SK-N-SH (cell line): Measurements from ENCODE around the gene TTC16. TPM values are rescaled to one million over a fixed set of nuclear protein-coding genes. Genes with fewer than 3 reads are reported as not detected.
A peak's percentile ranks its signal among the peaks of the same experiment; 100 is the strongest.

ENCODE experiments used
- CTCF ChIA-PET: fragments of 300-600, 350-600 bp; formaldehyde crosslinking; extraction: SDS; loops from one replicate; lab custom pipeline; 2021; lab: Yijun Ruan, JAX
- POLR2A ChIA-PET: fragments of 350-600 bp; sonication (Branson Sonifier 250); formaldehyde crosslinking; extraction: SDS; loops from one replicate; lab custom pipeline; 2020; ENCODE audit warnings: antibody characterized with exemption, inconsistent platforms; lab: Yijun Ruan, JAX
- DNase-seq: peaks from one replicate; pipeline ENCODE4 v3.0.0; 2012
- H2AFZ ChIP-seq: fragments of 200-600 bp; sonication (generic); 2 replicates; pipeline ENCODE4 v1.8.1; 2016; ENCODE audit warnings: antibody characterized with exemption, mild to moderate bottlenecking, low read depth
- H3F3A ChIP-seq: fragments of 200-600 bp; sonication (generic); replicated peaks from 2 replicates; pipeline ENCODE3; 2016; ENCODE audit warnings: antibody characterized with exemption, mild to moderate bottlenecking; ENCODE audit not compliant: insufficient read depth
- H3K27ac ChIP-seq, 2 experiments: fragments of 200-500 bp in 1 of 2; fragments of 200-600 bp in 1 of 2; sonication (Bioruptor generic) in 1 of 2; sonication (generic), shearing (Covaris generic) in 1 of 2; 2 replicates each; pipeline versions ENCODE4 v1.5.1 to v1.6.1; 2014 to 2016; ENCODE audit warnings: low read depth in 2 of 2, inconsistent platforms in 1 of 2, low read length in 1 of 2, mild to moderate bottlenecking in 1 of 2, mixed read lengths in 1 of 2
- H3K27me3 ChIP-seq: fragments of 200-600 bp; sonication (generic), shearing (Covaris generic); 2 replicates; pipeline ENCODE4 v1.6.1; 2016; ENCODE audit warnings: mixed run types; ENCODE audit not compliant: insufficient read depth
- H3K36me3 ChIP-seq, 2 experiments: fragments of 200-500 bp in 1 of 2; fragments of 200-600 bp in 1 of 2; sonication (Bioruptor generic) in 1 of 2; sonication (generic) in 1 of 2; replicated peaks in 1 of 2; 2 replicates each; pipeline versions ENCODE3 to v1.5.1; 2014 to 2016; ENCODE audit warnings: low read length in 1 of 2, mild to moderate bottlenecking in 1 of 2; ENCODE audit not compliant: insufficient read depth in 2 of 2, control insufficient read depth in 1 of 2
- H3K4me1 ChIP-seq, 2 experiments: fragments of 200-500 bp in 1 of 2; fragments of 200-600 bp in 1 of 2; sonication (Bioruptor generic) in 1 of 2; sonication (generic), shearing (Covaris generic) in 1 of 2; 2 replicates each; pipeline versions ENCODE4 v1.5.1 to v1.6.1; 2014 to 2016; ENCODE audit warnings: low read depth in 1 of 2, low read length in 1 of 2, mixed run types in 1 of 2; ENCODE audit not compliant: insufficient read depth in 2 of 2, control insufficient read depth in 1 of 2
- H3K4me2 ChIP-seq: fragments of 200-600 bp; sonication (generic), shearing (Covaris generic); 2 replicates; pipeline ENCODE4 v1.6.1; 2017; ENCODE audit warnings: mixed run types
- H3K4me3 ChIP-seq, 2 experiments: fragments of 200-500 bp in 1 of 2; fragments of 200-600 bp in 1 of 2; sonication (Bioruptor generic) in 1 of 2; sonication (generic), shearing (Covaris generic) in 1 of 2; 2 replicates each; pipeline versions ENCODE4 v1.5.1 to v1.8.1; 2014 to 2016; ENCODE audit warnings: low read depth in 2 of 2, inconsistent platforms in 1 of 2, low read length in 1 of 2, mild to moderate bottlenecking in 1 of 2, mixed read lengths in 1 of 2, moderate library complexity in 1 of 2
- H3K79me2 ChIP-seq: fragments of 200-600 bp; sonication (generic); 2 replicates; pipeline ENCODE4 v1.8.1; 2017; ENCODE audit warnings: mild to moderate bottlenecking; ENCODE audit not compliant: insufficient read depth
- H3K9ac ChIP-seq: fragments of 200-600 bp; sonication (generic); 2 replicates; pipeline ENCODE4 v1.6.1; 2017; ENCODE audit warnings: mixed run types
- H3K9me2 ChIP-seq: fragments of 200-600 bp; sonication (generic); 2 replicates; pipeline ENCODE4 v1.6.1; 2017; ENCODE audit warnings: mixed run types
- H3K9me3 ChIP-seq: fragments of 200-600 bp; sonication (generic); 2 replicates; pipeline ENCODE4 v1.6.1; 2017; ENCODE audit warnings: mixed run types, mild to moderate bottlenecking, moderate library complexity
- H4K20me1 ChIP-seq: fragments of 200-600 bp; sonication (generic); 2 replicates; pipeline ENCODE4 v1.6.1; 2017; ENCODE audit warnings: mild to moderate bottlenecking, mixed run types; ENCODE audit not compliant: insufficient read depth
- EP300 ChIP-seq, 2 experiments: IDR thresholded peaks; 2 replicates each; pipeline versions ENCODE4 v1.4.0 to v1.6.1; 2012; ENCODE audit warnings: borderline replicate concordance in 1 of 2, low read depth in 1 of 2, low read length in 1 of 2
- EZH2phosphoT487 ChIP-seq: fragments of 200-600 bp; sonication (generic); IDR thresholded peaks from 2 replicates; pipeline ENCODE4 v1.6.1; 2017; ENCODE audit warnings: low read depth, mixed run types, mild to moderate bottlenecking, antibody characterized with exemption, moderate library complexity, borderline replicate concordance
- FOSL2 ChIP-seq: IDR thresholded peaks from 2 replicates; pipeline ENCODE4 v1.4.0; 2012; ENCODE audit warnings: low read depth, mild to moderate bottlenecking, moderate library complexity, borderline replicate concordance
- FOXJ3 ChIP-seq: sonication (generic); formaldehyde crosslinking; IDR thresholded peaks from 2 replicates; pipeline ENCODE4 v1.5.1; 2020; ENCODE audit warnings: mild to moderate bottlenecking, missing genetic modification reagents
- MEF2A ChIP-seq: IDR thresholded peaks from 2 replicates; pipeline ENCODE4 v1.4.0; 2012; ENCODE audit warnings: low read depth, borderline replicate concordance
- MXI1 ChIP-seq: IDR thresholded peaks from 2 replicates; pipeline ENCODE4 v1.6.1; 2012; ENCODE audit warnings: mild to moderate bottlenecking, low read depth, low read length, improper control_type of control experiment
- NFIC ChIP-seq: IDR thresholded peaks from 2 replicates; pipeline ENCODE4 v1.4.0; 2012; ENCODE audit warnings: borderline replicate concordance
- POLR2AphosphoS5 ChIP-seq: IDR thresholded peaks from 2 replicates; pipeline ENCODE4 v1.6.1; 2012; ENCODE audit warnings: low read depth, low read length
- RAD21 ChIP-seq: IDR thresholded peaks from 2 replicates; pipeline ENCODE4 v1.6.1; 2012; ENCODE audit warnings: mild to moderate bottlenecking, low read length
- RCOR1 ChIP-seq: fragments of 150-350 bp; IDR thresholded peaks from 2 replicates; pipeline ENCODE4 v1.6.1; 2017; ENCODE audit warnings: antibody characterized with exemption, low read length
- RFX5 ChIP-seq: IDR thresholded peaks from 2 replicates; pipeline ENCODE4 v1.6.1; 2012; ENCODE audit warnings: mild to moderate bottlenecking, improper control_type of control experiment, low read length
- RXRA ChIP-seq: IDR thresholded peaks from 2 replicates; pipeline ENCODE4 v1.4.0; 2012; ENCODE audit warnings: low read depth, mild to moderate bottlenecking, borderline replicate concordance
- SIN3A ChIP-seq: IDR thresholded peaks from 2 replicates; pipeline ENCODE4 v1.6.1; 2012; ENCODE audit warnings: low read depth, mild to moderate bottlenecking, low read length, moderate library complexity, borderline replicate concordance
- SMC3 ChIP-seq: IDR thresholded peaks from 2 replicates; pipeline ENCODE4 v1.6.1; 2012; ENCODE audit warnings: low read depth, low read length, improper control_type of control experiment
- TAF1 ChIP-seq: IDR thresholded peaks from 2 replicates; pipeline ENCODE4 v1.6.1; 2012; ENCODE audit warnings: low read depth, mild to moderate bottlenecking, low read length, moderate library complexity, borderline replicate concordance
- USF2 ChIP-seq: fragments of 150-350 bp; IDR thresholded peaks from 2 replicates; pipeline ENCODE4 v1.6.1; 2017; ENCODE audit warnings: antibody characterized with exemption, low read length, low read depth, borderline replicate concordance
- YY1 ChIP-seq: IDR thresholded peaks from 2 replicates; pipeline ENCODE4 v1.4.0; 2012; ENCODE audit warnings: low read depth, mild to moderate bottlenecking
- ZBTB33 ChIP-seq: IDR thresholded peaks from 2 replicates; pipeline ENCODE4 v1.4.0; 2012; ENCODE audit warnings: low read depth, borderline replicate concordance
- WGBS: methylation state at CpG from one replicate; pipeline ENCODE4 v1.1.6; 2017; ENCODE audit warnings: low lambda C conversion rate; 5-methylcytosine and 5-hydroxymethylcytosine counted together
- polyA plus RNA-seq, 3 experiments: library from polyadenylated mRNA; depleted of rRNA; stranded (reverse); fragments of >200 nt; gene quantifications; 2 replicates each; pipeline ENCODE4 v1.2.3, GENCODE V29; 2012

Gene TTC16
- polyA plus RNA-seq, 1 of the 3 experiments (the other 2 are of a cell fraction): 0.05 TPM

- peaks cover 0 to 15% of the 10 kb centered on the region in 2 experiments; a peak in 1 of 4 replicates for H3K4me1 ChIP-seq
- ChIA-PET POLR2A (no interaction called here), CTCF (interaction anchor here (1.9 kb wide), 1 partner anchor 22 kb away, joined by 7 read pairs; the partner anchor contains the start of gene TOR2A)
- WGBS: 92% methylated on average over 11 of the region's 11 CpGs
- H4K20me1 ChIP-seq: no peaks in the 10 kb centered on the region
- H3K9me3 ChIP-seq: no peaks in the 10 kb centered on the region
- no peak overlapping the region for H3K4me2 ChIP-seq
- H2AFZ ChIP-seq: no peak overlapping the region
- no peak for DNase-seq
- no peaks in the 10 kb centered on the region for H3K36me3 ChIP-seq
- no peaks in the 10 kb centered on the region for H3F3A ChIP-seq
- no peak overlapping the region for H3K27ac ChIP-seq
- H3K9ac ChIP-seq: no peak overlapping the region
- peaks cover 13% of the 10 kb centered on the region; the same call in 1 of the 2 replicates for H3K79me2 ChIP-seq
- H3K9me2 ChIP-seq: no peaks in the 10 kb centered on the region
- no peaks in the 10 kb centered on the region for H3K27me3 ChIP-seq
- H3K4me3 ChIP-seq: no peak overlapping the region
- TF ChIP-seq RCOR1 (no peak), RAD21 (no peak)
These were observed 3.5 kb upstream of the TTC16 start for GRCh38 chr9:127712371-127712770.

DNA sequence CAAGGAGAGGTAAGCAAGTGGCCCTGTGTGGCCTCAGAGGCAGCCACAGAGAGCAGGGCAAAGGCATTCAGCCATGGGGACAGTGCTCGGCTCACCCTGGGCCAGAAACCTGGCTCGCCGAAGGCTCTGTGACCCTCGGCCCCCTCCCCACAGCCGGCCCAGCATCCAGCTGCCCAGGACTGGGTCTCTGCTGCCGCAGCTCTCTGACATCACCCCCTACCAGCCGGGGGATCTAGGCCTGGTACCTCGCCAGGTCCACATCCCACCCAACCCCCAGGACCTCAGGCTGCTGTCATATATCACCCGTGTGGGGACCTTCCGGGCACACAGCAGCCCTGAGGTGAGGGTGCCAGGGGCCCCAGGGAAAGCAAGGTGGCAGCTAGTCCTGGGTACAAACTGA is 3.0 kb upstream of the TTC16 start:
- no peaks in the 10 kb centered on the region for H3K36me3 ChIP-seq
- TF ChIP-seq USF2 (no peak), EZH2phosphoT487 (no peak)
- TF ChIP-seq, all 33 proteins: peak for 0
- H3K27me3 ChIP-seq: no peaks in the 10 kb centered on the region
- H4K20me1 ChIP-seq: no peaks in the 10 kb centered on the region
- ChIA-PET POLR2A (no interaction called here), CTCF (interaction anchor here (1.0 to 1.9 kb wide), 2 partner anchors 22 to 126 kb away, joined by 3 to 7 read pairs; partner anchors contain the start of gene TOR2A)
- no peak overlapping the region for H3K4me3 ChIP-seq
- no peaks in the 10 kb centered on the region for H3K9me2 ChIP-seq
- H3K27ac ChIP-seq: no peak overlapping the region
- no peaks in the 10 kb centered on the region for H3F3A ChIP-seq
- H3K9ac ChIP-seq: no peak overlapping the region
- H3K9me3 ChIP-seq: no peaks in the 10 kb centered on the region
- WGBS: 80% methylated on average over 1 of the region's 10 CpGs
- H2AFZ ChIP-seq: no peak overlapping the region
- no peak overlapping the region for H3K4me2 ChIP-seq
- H3K4me1 ChIP-seq: peaks cover 0 to 15% of the 10 kb centered on the region in 2 experiments; a peak in 1 of 4 replicates
- peaks cover 13% of the 10 kb centered on the region; the same call in 1 of the 2 replicates for H3K79me2 ChIP-seq
- no peak for DNase-seq

DNA sequence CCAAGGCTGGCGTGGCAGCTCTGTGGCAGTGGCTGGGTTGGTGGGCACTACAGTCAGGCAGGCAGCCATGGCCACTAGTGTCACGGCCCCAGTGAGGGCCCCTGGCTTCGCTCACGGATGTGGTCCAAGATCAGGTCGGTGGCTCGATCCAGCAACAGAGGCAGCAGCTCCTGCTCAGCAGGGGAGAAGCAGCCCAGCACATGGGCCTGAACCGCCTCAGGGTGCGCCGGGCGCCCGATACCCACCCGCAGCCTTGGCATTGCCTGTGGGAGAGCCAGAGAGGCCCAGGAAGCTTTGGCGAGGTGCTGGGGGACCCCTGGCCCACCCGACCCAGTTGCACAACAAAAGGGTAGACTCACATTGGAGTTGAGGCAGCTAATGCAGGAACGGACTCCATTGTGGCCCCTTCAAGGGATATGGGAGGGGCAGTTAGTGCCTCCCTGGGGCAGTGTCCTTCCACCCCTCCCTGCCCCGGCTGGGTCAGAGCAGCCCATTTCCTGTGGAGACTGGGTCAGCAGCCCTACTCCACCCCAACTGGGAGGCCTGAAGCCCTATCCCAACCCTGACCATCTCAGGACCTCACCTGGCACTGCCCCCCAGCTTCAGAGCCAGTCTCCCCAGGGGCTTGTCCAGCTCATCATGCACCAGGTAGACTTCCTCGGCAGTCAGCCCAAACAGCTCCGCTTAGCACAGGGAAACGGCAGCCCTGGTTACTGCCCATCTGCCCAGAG is 1.7 kb upstream of the TTC16 start:
- H3K27me3 ChIP-seq: no peaks in the 10 kb centered on the region
- H3K27ac ChIP-seq: no peak overlapping the region
- DNase-seq: no peak
- no peaks in the 10 kb centered on the region for H3K9me2 ChIP-seq
- peaks cover 13% of the 10 kb centered on the region; the same call in 1 of the 2 replicates for H3K79me2 ChIP-seq
- no peak overlapping the region for H2AFZ ChIP-seq
- no peaks in the 10 kb centered on the region for H3K36me3 ChIP-seq
- 0 out of 2 replicates have a peak overlapping the region, but pooled peaks have one; percentile 36 for H3K9ac ChIP-seq
- CTCF ChIA-PET: interaction anchor here (0.8 to 1.6 kb wide), 3 partner anchors 21 to 124 kb away, joined by 3 to 5 read pairs (median 4); partner anchors contain the start of gene TOR2A
- H3F3A ChIP-seq: no peaks in the 10 kb centered on the region
- WGBS: 63% methylated on average over 5 of the region's 19 CpGs
- no peaks in the 10 kb centered on the region for H3K9me3 ChIP-seq
- POLR2A ChIA-PET: no interaction called here
- peak overlapping the region; percentile 59 to 94 for H3K4me3 ChIP-seq
- peak overlapping the region; percentile 98 for H3K4me2 ChIP-seq
- peaks cover 0 to 15% of the 10 kb centered on the region in 2 experiments; a peak in 1 of 4 replicates for H3K4me1 ChIP-seq
- no peaks in the 10 kb centered on the region for H4K20me1 ChIP-seq
- no peak for TF ChIP-seq EP300 (IDR thresholded peaks at IDR 0.05; ENCODE audit: borderline replicate concordance in 1 of 2, low read depth in 1 of 2, low read length in 1 of 2)
- no peak for TF ChIP-seq TAF1
- no peak for TF ChIP-seq RXRA
- TF ChIP-seq SIN3A: no peak
- no peak for TF ChIP-seq NFIC
- no peak for TF ChIP-seq SMC3
- TF ChIP-seq MEF2A: no peak
- no peak for TF ChIP-seq FOSL2
- TF ChIP-seq POLR2AphosphoS5: no peak
- TF ChIP-seq MXI1: no peak
- no peak for TF ChIP-seq RFX5
- TF ChIP-seq ZBTB33: no peak
- TF ChIP-seq FOXJ3 (CRISPR knock-in tag): no peak
- TF ChIP-seq YY1: no peak
